Measurements from ENCODE around the gene BRD4.

Gene BRD4

DNA sequence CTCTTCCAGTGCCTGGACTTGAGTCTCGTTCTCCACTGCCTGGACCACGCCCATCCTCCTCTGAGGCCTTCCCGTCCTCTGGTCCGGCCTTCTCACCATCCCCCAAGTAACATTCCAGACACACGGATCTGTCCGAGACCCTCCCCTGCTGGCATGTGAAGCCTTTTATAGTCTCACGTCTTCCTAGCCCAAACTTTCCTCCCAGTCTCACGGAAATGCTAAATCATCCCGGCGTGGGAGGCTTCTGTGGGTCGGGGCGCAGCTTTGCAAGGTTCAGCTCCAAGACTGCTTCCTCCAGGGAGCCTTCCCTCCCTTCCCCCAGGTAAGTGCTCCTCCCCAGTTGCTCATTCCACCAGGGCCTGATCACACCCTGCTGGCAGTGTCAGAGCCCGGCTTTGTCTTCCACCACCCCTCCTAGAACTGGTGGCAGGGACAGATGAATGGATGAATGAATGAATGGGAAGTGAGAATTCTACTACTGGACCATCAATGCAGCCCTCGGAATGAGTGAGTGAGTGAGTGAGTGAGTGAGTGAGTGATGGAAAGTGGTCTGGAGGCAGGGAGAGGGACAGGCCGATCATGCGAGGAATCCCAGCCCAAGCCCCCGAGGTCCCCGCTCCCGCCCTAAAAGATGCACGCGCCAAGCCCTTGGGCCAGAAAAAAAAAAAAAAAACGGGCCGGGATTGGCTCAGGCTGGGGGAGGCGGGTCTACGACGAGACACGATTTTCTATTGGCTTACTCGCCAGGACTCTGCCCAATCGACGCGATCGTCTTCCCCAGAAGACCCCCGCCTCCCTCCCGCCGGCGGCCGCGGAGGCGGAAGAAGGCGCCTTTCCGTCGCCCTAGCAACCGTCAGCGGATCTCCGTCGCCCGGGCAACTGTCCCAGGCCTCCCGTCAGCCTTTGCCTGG, 109.3 kb downstream of the BRD4 start:
- DNase-seq = peak; percentile 80 to 88

DNA sequence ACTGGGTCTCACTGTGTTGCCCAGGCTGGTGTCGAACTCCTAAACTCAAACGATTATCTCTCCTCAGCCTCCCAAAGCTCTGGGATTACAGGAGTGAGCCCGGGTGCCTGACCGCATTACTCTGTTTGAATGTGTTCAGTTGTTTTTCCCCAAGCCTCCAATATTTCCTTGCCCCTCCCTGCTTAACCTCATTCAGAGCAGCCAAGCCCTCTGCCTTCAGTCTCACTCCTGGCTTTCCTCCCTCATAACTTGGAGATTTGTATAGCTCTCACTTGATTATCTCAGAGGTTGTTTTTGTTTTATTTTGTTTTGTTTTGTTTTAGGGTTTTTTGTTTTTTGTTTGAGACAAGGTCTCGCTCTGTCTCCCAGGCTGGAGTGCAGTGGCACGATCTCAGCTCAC, 111.5 kb downstream of the BRD4 start:
- DNase-seq = no peak

DNA sequence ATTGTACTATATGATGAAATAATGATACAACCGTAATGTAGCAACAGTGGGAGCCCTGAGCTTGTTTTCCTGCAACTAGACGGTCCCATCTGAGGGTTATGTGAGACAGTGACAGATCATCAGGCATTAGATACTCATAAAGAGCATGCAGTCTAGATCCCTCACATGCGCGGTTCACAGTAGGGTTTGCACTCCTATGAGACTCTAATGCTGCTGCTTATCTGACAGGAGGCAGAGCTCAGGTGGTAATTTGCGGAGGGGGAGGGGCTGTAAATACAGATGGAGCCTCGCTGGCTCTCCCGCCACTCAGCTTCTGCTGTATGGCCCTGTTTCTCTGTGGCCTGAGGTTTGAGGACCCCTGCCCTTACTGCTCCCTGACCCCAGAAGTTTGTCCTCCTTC, 113.8 kb downstream of the BRD4 start:
- DNase-seq = no peak

DNA sequence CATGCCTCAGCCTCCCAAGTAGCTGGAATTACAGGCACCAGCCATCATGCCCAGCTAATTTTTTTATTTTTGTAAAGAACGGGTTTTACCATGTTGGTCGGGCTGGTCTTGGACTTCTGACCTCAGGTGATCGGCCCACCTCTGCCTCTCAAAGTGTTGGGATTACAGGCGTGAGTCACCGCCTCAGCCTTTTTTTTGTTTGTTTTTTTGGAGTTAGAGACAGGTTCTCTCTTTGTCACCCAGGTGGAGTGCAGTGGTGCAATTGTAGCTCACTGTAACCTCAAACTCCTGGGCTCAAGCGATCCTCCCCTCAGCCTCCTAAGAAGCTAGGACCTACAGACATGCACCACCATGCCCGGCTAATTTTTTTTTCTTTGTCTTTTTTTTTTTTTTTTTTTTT, 116.0 kb downstream of the BRD4 start:
- DNase-seq = no peak

DNA sequence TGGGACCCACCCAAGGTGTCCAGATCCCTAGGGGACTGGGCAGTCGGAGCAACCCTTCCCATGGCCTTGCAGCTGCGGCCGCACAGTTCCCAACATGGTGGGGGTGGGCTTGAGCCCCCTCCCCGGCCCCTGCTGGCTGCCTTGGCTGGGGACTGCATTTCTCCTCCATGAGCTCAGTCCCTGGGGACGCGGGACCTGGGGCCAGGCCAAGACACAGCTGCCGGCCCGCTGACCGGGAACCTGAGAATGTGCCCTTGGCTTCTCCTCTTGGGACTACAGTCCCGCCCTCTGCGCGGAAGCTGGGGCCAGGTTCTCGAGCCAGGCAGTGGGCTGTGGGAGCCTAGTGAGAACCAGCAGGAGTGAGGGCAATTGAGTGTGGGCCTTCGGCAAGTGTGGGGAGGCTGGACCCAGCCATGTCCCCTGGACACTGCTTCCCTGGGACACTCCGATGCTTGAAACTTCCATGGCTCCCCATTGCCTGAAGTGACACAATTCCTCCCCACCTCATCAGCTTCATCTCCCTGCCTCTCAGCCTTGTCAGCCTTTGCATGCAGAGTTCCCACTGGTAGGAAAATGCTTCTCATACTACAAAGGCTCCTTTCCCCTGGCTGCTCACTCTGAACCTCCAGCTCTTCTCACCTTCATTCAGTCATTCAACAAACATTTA, 118.5 kb downstream of the BRD4 start:
- no peak for DNase-seq

DNA sequence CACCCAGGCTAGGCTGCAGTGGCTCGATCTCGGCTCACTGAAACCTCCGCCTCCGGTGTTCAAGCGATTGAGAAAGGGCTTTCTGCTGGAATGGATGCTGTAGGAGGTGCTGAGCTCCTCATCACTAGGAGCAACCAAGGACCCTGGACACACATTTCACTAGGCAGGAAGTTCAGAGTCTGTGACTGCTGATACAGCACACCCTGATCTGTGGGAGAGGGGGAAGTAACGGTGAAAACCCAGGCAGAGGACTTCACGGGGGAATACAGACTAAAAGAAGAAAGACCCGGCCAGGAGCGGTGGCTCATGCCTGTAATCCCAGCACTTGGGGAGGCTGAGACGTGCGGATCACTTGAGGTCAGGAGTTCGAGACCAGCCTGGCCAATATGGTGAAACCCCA, 119.6 kb downstream of the BRD4 start:
- peak in 1 of 2 donors; percentile 10 for DNase-seq

DNA sequence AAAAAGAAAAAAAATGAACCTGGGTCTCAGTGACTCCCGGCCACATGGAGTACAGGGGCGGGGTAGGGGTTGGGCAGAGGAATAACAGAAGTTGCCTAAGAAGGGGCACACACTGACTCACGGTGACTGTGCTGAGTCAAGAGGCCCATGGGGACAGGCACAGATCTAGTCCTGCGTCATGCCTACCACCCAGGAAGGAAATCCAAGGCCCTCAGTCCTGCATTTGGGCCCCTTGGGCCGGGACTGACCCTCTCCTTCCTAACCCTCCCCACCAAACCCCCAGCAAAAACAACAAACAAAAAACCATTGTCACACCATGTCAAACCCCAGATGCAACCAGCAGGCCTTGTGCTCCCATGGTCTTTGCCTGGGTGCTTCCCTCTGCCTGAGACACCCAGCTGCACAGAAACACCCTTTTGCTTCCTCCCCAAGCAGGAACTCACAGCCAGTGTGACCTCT, 122.0 kb downstream of the BRD4 start:
- peak in 1 of 2 donors; percentile 83 for DNase-seq

DNA sequence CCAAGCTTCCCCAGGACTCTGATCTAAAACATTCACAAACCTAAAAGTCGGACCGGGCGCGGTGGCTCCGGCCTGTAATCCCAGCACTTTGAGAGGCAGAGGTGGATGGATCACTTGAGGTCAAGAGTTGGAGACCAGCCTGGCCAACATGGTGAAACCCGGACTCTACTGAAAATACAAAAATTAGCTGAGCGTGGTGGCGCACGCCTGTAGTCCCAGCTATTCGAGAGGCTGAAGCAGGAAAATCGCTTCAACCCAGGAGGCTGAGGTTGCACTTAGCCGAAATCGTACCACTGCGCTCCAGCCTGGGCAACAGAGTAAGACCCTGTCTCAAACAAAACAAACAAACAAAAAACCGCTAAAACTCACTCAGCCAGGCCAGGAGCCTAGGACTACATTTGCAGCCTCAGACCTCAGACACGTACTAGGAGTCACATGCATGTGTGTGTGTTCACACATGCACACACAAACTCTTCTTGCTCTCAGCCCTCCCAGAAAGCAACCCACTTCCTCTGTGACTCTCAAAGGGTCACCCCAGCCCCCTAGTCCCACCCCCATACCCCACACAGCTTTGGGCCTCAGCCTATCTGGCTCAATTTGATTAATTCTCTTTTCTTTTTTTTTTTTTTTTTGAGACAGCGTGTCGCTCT, 130.8 kb downstream of the BRD4 start:
- no peak for DNase-seq

DNA sequence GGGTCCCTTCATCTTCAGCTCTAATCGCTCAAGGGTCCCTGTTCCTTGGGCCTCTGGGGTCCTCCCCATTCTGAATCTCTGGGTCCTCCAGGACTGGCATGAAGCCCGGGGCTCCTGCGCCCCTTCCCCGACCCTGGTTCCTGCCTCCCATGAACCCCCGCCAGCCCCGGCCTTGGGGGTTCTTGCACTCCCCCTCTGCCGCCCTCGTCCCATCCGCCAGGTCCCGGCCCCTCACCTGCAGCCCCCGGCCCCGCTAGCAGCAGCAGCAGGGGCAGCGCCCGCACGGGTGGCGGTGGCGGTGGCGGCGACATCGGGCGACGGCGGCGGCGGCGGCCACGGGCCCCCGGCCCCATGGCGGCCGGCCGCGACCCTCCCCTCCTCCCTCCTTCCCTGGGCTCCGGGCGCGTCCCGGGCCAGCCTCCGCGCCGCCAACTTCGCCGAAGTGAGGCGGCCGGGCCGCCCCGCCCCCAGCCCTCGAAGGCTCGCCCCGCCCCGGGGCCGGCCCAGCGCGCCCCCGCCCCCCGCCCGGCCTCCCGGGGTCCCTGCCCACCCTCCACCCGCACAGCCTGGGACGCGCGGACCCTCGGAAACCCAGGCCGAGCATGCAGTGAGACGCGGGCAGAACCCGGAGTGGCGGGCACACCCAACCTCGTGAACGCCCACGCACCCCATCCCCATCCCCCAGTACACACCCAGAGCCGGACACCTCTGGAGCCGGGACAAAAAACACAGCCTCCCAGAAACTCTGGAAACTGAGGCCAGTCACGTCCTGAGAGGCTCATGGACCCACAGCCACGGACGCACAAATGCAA, 131.6 kb downstream of the BRD4 start, which contains the start of gene NOTCH3:
Gene NOTCH3 (minus strand): TSS at position 443 of the 812 bp plus-strand sequence. CDS start 90 bp downstream, at position 353.
- no peak for DNase-seq

DNA sequence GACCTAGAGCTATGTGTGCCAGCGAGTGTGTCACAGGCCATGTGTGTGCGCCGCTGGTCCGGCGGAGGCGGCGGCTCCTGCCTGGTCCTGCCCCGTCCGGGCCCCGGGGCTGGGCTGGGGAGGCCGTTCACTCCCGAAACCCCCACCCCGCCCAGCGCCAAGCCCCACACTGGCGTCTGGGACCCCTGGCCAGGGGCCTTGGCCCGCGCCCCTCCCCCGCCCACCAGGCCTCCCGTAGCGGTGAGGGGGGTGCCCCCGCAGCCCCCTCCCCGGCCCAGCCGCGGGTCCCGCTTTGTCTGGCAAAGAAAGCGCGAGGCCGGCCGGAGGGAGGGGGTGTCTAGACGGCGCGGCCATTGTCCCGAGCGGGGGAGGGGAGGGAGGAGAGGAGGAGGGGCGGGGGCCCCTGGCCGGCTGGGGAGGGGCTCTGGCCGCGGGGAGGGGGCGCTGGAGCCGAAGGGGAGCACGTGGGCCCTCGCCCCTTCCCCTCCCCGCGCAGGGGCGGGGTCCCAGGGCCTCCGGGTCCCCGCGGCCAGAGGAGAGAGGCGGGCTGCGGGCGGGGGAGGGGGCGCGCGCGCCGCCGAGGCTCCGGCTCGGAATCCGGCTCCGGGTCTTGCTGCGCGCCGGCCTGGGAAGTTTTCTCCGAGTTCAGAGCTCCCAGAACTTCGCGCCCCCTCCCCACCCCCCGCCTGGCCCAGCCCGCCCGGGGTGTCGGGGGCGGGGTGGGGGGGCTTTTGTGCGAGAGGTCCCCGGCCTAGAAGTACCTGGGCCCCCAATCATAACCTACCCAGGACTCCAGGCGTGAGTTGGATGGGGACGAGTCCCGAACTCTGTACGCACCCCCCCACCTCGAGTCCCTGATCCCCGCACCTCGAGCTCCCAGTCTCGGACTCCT, 132.4 kb downstream of the BRD4 start:
- DNase-seq = no peak

DNA sequence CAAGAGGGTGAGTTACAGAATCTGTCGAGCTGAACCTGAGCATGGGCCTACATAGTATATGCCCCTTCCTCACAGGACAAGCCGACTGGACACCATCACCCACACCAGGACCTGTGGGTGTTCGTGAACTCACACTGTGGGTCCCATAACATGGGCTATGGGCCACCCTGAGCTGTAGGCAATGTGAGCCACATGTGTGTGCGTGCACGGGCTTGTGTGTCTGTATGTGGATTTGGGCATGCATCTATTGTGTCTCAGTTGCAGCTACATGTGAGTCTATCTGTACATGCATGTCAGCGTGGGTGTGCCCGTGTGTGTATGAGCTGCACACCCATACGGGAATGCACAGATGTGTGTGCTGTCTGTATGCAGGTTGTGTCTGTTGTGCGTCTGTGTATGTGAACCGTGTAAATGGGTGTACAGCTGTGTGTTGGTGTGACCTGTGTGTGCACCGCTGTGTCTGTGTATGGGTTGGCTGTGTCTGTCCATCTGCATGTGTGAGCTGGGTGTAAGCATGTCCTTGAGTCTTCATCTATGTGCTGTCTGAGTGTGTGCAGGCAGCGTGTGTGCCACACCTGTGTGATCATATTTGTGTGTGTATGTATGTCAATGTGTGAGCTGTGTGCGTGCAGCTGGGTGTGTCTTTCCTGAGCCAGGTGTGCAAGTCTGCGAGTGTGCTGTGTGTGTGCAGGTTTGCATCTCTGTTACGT, 133.2 kb downstream of the BRD4 start:
- no peak for DNase-seq

DNA sequence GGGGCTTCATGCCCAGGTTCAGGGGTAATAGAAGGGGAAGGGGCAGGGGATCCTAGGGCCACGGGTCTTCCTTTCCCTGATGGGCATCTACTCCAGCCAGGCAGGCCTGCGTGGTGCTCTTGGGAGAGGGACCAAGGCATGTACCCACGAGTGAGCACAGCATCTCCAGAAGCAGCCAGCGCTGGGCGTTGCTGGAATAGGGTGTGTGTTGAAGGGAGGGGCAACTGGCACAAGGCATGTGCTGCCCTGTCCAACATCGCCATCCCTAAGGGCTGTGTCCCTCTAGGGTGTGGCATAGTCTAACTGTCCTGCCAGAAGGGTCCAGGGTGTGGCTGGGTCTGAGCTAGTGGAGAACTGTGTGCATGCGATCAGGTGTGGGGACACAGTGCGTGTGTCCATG, 134.4 kb downstream of the BRD4 start:
- no peak for DNase-seq

DNA sequence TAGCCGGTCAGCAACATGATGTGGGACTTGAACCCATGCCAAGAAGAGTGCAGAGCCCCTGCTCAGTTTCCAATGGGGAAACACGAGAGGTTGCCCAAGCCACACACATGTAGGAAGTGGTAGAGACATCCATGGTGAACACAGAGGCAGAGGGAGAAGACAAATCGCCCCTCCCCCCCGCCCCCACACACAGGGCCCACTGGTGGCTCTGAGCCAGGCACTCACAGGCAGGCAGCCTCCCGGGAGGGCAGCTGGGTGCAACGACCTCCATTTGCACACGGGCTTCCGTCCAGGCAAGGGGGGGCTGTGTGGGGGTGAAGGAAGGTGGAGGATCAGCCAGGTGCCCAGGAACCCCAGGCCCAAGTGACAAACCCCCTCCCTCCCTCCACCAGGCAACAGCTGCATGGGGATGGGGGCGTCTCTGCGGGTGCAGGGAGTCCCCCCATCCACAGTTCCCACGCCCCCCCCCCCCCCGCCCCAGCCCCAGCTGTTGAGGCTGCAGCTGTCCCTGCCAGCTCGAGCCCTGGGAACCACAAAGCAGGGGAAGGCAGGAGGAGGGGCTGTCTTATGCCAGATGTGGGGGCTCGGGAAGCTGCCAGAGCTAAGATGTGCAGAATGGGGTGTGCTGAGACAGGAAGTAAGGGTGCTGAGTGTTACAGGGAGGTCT, 134.9 kb downstream of the BRD4 start:
- peak in 1 of 2 donors; percentile 17 for DNase-seq

DNA sequence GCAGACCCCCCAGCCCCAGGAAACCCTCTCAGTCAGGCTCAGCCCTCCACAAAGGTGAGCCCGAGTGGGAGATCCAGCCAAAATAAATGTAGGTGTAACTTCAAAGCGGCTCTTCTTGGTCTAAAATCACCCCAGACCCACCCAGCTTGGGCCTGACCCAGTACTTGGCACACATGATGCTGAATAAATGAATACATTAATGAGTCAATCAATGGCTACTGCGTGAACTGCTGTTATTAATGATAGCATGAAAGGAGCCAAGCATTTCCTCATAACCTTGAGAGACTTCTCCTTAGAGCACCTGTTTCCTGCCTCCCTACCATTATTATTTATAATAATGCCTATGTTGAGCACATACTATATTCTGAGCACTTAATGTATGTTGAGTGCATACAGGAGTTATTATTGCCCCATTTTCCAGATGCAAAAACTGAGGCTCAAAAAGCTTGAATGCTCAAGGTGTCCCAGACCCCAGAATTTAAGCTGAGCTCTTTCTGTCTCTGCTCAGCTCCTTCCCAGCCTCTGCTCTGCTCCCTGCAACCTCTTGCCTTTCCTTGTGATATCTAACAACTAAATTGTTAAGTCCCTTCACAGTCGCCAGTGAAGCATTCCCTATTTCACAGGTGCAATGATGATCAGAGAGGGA, 135.9 kb downstream of the BRD4 start:
- DNase-seq = no peak

DNA sequence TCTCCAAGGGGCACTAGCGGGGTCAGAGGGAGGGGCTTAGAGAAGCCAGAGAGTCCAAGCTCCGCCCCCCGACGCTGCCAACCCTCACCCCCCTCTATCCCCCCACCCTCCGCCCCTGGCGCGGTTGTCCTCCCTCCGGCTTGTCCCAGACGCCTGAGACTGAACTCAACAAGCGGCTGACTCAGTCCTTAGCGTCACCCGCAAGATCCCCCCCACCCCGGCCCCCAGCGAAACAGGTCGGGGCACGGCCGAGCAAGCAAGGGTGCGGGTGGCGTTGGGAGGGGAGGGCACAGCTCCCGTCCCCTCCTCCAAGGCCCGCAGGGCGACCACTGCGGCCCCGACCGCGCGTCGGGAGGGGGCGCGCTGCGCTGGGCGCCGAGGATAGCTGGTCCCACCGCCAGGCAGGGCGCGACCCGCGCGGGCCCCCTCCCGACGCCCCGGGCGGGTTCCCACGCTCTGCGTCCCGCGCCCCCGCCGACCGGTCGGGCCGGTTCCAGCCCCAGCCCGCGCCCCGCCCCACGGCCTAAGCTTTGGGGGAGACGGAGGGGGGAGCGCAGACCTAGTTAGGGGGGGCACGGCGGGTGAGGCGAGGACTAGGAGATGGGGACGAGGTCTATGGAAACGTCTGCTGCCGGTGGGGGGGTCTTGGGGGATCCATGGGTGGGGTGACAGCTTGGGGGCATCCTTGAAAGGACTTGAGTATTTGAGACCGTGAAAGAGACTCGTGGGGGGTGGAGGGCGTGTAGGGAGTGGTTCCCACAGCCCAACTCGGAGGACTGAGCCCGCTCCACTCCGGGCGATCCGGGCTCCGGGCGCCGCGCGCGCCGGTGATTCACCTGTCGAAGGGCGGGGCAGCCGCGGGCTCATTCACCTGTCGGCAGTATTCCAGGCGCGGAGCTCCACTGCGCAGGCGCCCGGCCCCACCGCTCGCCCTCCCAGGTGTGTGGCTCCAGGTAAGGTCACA, 136.7 kb downstream of the BRD4 start:
- DNase-seq = peak in 1 of 2 donors; percentile 25

DNA sequence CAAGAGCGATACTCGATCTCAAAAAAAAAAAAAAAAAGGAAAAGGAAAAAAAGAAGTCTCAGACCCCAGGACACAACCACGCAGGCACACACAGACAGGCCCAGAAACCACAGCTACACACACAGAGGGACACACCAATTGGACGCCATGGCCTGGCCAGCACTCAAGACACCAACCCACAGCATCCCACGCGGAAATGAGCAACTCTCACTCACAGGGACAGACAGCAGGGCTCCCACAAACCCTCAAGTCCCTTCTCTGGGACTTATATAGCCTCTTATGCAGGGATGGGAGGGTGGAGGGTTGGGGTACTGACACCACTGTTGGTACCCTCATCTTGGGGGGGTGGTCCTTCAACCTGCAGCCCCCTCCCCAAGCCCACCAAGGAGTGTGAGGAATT, 137.4 kb downstream of the BRD4 start:
- no peak for DNase-seq

DNA sequence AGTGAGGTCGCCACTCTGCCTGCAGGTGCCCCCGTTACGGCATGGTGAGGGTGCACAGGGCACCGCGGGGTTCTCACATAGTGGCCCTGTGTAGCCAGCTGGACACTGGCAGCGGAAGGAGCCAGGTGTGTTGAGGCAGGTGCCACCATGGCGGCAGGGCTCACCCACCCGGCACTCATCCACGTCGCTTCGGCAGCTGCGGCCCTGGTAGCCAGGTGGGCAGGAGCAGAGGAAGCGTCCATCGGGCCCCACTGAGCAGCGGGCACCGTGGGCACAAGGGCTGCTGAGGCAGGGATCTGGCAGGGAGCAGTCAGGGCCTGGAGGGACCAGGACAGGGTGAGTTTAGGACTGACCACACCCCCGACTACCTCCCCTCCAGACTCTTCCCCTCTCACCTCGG, 140.4 kb downstream of the BRD4 start:
- DNase-seq = no peak

DNA sequence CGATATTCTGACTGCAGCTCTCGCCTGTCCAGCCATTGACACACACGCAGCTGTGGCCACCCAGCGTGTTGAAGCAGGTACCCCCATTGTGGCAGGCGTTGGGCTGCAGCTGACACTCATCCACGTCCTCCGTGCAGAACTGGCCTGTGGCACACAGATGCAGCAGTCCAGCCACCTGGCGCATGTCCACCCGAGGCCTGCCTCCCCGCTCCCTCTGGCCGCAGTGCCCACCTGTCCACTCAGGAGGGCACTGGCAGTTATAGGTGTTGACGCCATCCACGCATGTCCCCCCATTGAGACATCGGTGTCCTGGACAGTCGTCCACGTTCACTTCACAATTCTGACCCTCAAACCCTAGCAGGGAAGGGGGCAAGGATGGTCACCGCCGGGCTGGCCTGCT, 140.8 kb downstream of the BRD4 start:
- DNase-seq = no peak

DNA sequence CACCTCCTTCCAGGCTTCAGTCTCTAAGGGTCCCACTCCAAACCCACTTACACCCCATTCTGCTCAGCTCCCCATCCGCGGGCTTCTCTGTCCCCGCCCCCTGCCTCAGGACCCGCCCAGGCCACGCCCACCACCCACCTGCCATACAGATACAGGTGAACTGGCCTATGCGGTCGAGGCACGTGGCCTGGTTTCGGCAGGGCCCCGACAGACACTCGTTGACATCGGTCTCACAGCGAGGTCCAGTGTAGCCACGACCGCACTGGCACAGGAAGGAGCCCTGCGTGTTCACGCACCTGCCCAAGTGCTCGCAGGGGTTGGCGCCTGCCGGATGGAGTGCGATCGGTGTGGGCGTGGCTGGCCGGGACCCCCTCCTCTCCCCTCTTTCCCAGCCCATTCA, 143.5 kb downstream of the BRD4 start:
- no peak for DNase-seq
